K562 (cell line): Measurements from ENCODE around the gene SIRPA. TPM values are rescaled to one million over a fixed set of nuclear protein-coding genes. Genes with fewer than 3 reads are reported as not detected.

ENCODE experiments used
- ATAC-seq: fragments of 200-7000 bp; cut with Tn5 transposase; 3 replicates; pipeline ENCODE4 v1.9.1; 2020; ENCODE audit warnings: moderate library complexity
- BruUV-seq: library from RNA; stranded (reverse); fragments of 400-500 nt; replicated peaks from 2 replicates; lab custom pipeline; 2021; lab: Mats Ljungman, UMichigan
- CTCF ChIA-PET: fragments of 300-600 bp; formaldehyde crosslinking; extraction: SDS; loops from one replicate; lab custom pipeline; 2021; ENCODE audit warnings: low intra/inter-chr PET ratio; lab: Yijun Ruan, JAX
- POLR2A ChIA-PET: fragments of 300-600, 350-650 bp; sonication (Branson Sonifier 250); formaldehyde crosslinking; extraction: SDS; loops from one replicate; lab custom pipeline; 2021; ENCODE audit warnings: antibody characterized with exemption, inconsistent platforms; lab: Yijun Ruan, JAX
- DNase-seq, 4 experiments: peaks; one replicate each; pipeline versions ENCODE4 v3.0.0 to v3.0.0-alpha.2; 2011 to 2018; ENCODE audit warnings: low spot score in 3 of 4, mixed read lengths in 3 of 4; ENCODE audit errors: extremely low read depth in 1 of 4
- FAIRE-seq: peaks from 2 replicates; lab custom pipeline; 2011; peaks lifted over from hg19 to GRCh38; lab: Jason Lieb, UNC
- H2AFZ ChIP-seq: 2 replicates; pipeline ENCODE4 v1.6.0; 2011; ENCODE audit warnings: low read depth, low read length, control low read depth, inconsistent platforms
- H3K27ac ChIP-seq: fragments of 200-600 bp; 3 replicates; pipeline ENCODE4 v1.8.0; 2011; ENCODE audit warnings: low read depth, mild to moderate bottlenecking, control low read depth, inconsistent platforms, low read length, moderate library complexity, mixed read lengths; ENCODE audit errors: extremely low read depth
- H3K27me3 ChIP-seq, 2 experiments: fragments of 300-600 bp in 1 of 2; 2 replicates in 1 of 2; 3 replicates in 1 of 2; pipeline versions ENCODE4 v1.6.0 to v1.8.0; 2011; ENCODE audit warnings: inconsistent platforms in 2 of 2, low read length in 2 of 2, mild to moderate bottlenecking in 1 of 2, mixed read lengths in 1 of 2, moderate library complexity in 1 of 2; ENCODE audit not compliant: control insufficient read depth in 2 of 2, insufficient read depth in 2 of 2
- H3K36me3 ChIP-seq: fragments of 300-600 bp; 3 replicates; pipeline ENCODE4 v1.8.0; 2011; ENCODE audit warnings: mild to moderate bottlenecking, low read length, inconsistent platforms; ENCODE audit not compliant: control insufficient read depth, insufficient read depth
- H3K4me1 ChIP-seq, 2 experiments: fragments of 200-600 bp in 1 of 2; replicated peaks in 1 of 2; 2 replicates in 1 of 2; 3 replicates in 1 of 2; pipeline versions ENCODE4 v1.5.1 to v1.8.0; 2011; ENCODE audit warnings: inconsistent platforms in 2 of 2, low read length in 2 of 2, mild to moderate bottlenecking in 1 of 2, mixed read lengths in 1 of 2, moderate library complexity in 1 of 2; ENCODE audit not compliant: control insufficient read depth in 2 of 2, insufficient read depth in 2 of 2
- H3K4me2 ChIP-seq: 2 replicates; pipeline ENCODE4 v1.6.1; 2011; ENCODE audit warnings: low read length, control low read depth, inconsistent platforms, mixed read lengths; ENCODE audit not compliant: insufficient read depth
- H3K4me3 ChIP-seq: fragments of 200-600 bp; sonication (generic), shearing (Covaris generic); 2 replicates; pipeline ENCODE4 v1.5.1; 2016; ENCODE audit warnings: control low read depth, inconsistent platforms
- H3K79me2 ChIP-seq: fragments of 200-600 bp; 3 replicates; pipeline ENCODE4 v1.8.0; 2011; ENCODE audit warnings: low read length, inconsistent platforms; ENCODE audit not compliant: control insufficient read depth, insufficient read depth
- H3K9ac ChIP-seq, 2 experiments: 2 replicates each; pipeline versions ENCODE4 v1.6.0 to v1.6.1; 2011; ENCODE audit warnings: low read depth in 2 of 2, low read length in 2 of 2, control low read depth in 1 of 2, inconsistent platforms in 1 of 2, mild to moderate bottlenecking in 1 of 2, mixed read lengths in 1 of 2; ENCODE audit not compliant: insufficient read depth in 1 of 2
- H3K9me1 ChIP-seq: one replicate; pipeline ENCODE4 v1.6.0; 2011; ENCODE audit warnings: inconsistent platforms, mild to moderate bottlenecking, low read length, moderate library complexity; ENCODE audit not compliant: control insufficient read depth, insufficient read depth
- H3K9me3 ChIP-seq: replicated peaks from 2 replicates; pipeline ENCODE4 v1.5.1; 2011; ENCODE audit warnings: low read depth, low read length, inconsistent platforms; ENCODE audit not compliant: control insufficient read depth, insufficient read depth
- H4K20me1 ChIP-seq: replicated peaks from 2 replicates; pipeline ENCODE4 v1.6.1; 2011; ENCODE audit warnings: low read length, inconsistent platforms, mixed read lengths; ENCODE audit not compliant: control insufficient read depth, insufficient read depth
- EP400 ChIP-seq: fragments of 450-650 bp; IDR thresholded peaks from 2 replicates; pipeline ENCODE4 v1.6.1; 2017; ENCODE audit warnings: antibody characterized with exemption, mild to moderate bottlenecking, moderate library complexity
- HNRNPUL1 ChIP-seq: fragments of 200-400 bp; formaldehyde crosslinking; IDR thresholded peaks from 2 replicates; pipeline ENCODE4 v1.6.1; 2017; ENCODE audit warnings: low read length
- NR2C1 ChIP-seq, 2 experiments: fragments of 450-650 bp; IDR thresholded peaks; 2 replicates each; pipeline ENCODE4 v1.6.1; 2017; ENCODE audit warnings: mild to moderate bottlenecking in 2 of 2, antibody characterized with exemption in 1 of 2, inconsistent platforms in 1 of 2, missing compliant biosample characterization in 1 of 2, missing genetic modification characterization in 1 of 2
- POLR2B ChIP-seq: fragments of 450-650 bp; IDR thresholded peaks from 2 replicates; pipeline ENCODE4 v1.6.1; 2018; ENCODE audit warnings: low read depth; ENCODE audit not compliant: partially characterized antibody
- POLR2G ChIP-seq: fragments of 200-400 bp; formaldehyde crosslinking; IDR thresholded peaks from 2 replicates; pipeline ENCODE4 v1.6.1; 2017; ENCODE audit warnings: low read depth, mild to moderate bottlenecking, antibody characterized with exemption, low read length, moderate library complexity
- TAF1 ChIP-seq: IDR thresholded peaks from 2 replicates; pipeline ENCODE4 v1.6.1; 2011; ENCODE audit warnings: mild to moderate bottlenecking, low read length, moderate library complexity; ENCODE audit not compliant: insufficient read depth, control insufficient read depth, severe bottlenecking; ENCODE audit errors: extremely low read depth
- ZNF133 ChIP-seq: fragments of 250-450 bp; sonication (Bioruptor Pico); IDR thresholded peaks from 2 replicates; pipeline ENCODE4 v1.4.0; 2020; ENCODE audit warnings: mild to moderate bottlenecking
- ZNF384 ChIP-seq: IDR thresholded peaks from 2 replicates; pipeline ENCODE4 v1.6.1; 2012; ENCODE audit warnings: low read depth, low read length, improper control_type of control experiment
- ZNF696 ChIP-seq: fragments of 250-450 bp; sonication (Bioruptor Pico); conservative IDR thresholded peaks from 2 replicates; pipeline ENCODE4 v1.4.0; 2020; ENCODE audit warnings: mild to moderate bottlenecking, moderate library complexity
- ZNF766 ChIP-seq: fragments of 200-800 bp; sonication (Bioruptor generic); conservative IDR thresholded peaks from 2 replicates; pipeline ENCODE4 v1.6.1; 2016; ENCODE audit warnings: missing genetic modification characterization, missing compliant biosample characterization
- WGBS: fragments of 100-300 bp; shearing (Covaris generic); methylation state at CpG from one replicate; pipeline ENCODE4 v1.1.6; 2016; ENCODE audit warnings: low coverage, mixed read lengths; ENCODE audit not compliant: insufficient coverage; ENCODE audit errors: missing lambda C conversion rate; 5-methylcytosine and 5-hydroxymethylcytosine counted together
- in situ Hi-C: fragments of 300-500 bp; cut with MboI; formaldehyde crosslinking; loops from 4 replicates; pipeline ENCODE4 v1.15.0; 2018; ENCODE audit warnings: inconsistent platforms, mixed read lengths
- intact Hi-C: fragments of 100-400 bp; cut with micrococcal nuclease; formaldehyde crosslinking; loops from 2 replicates; pipeline ENCODE4 v1.14.2; 2022
- polyA plus RNA-seq, 8 experiments: library from polyadenylated mRNA; depleted of rRNA in 4 of 8; stranded (reverse) in 5 of 8; unstranded in 3 of 8; fragments of >200 nt; fragmentation: Nextera tagmentation in 2 of 8; fragmentation: Illumina TruSeq in 1 of 8; extraction: Ambion mirVana in 2 of 8; extraction: Trizol in 1 of 8; gene quantifications; 2 replicates each; pipeline versions ENCODE4 v1.2.1 to v1.2.3, GENCODE V29; 2011 to 2014; ENCODE audit warnings: inconsistent platforms in 1 of 8, missing spikeins in 1 of 8
- total RNA-seq, 7 experiments: library from RNA; depleted of rRNA in 6 of 7; stranded (reverse); fragments of >200 nt in 6 of 7; fragmentation: Illumina TruSeq in 2 of 7; extraction: Trizol in 2 of 7; gene quantifications; 2 replicates each; pipeline versions ENCODE4 v1.2.1 to v1.2.3, GENCODE V29; 2011 to 2021; ENCODE audit warnings: low replicate concordance in 1 of 7

The SIRPA gene
- total and polyA plus RNA-seq, 9 of the 15 experiments (the other 6 are each of a cell fraction or from before 2014, with no cell fraction given) = 0.01 to 0.40 (median 0.11) TPM; not detected in 2

- ChIA-PET CTCF (no interaction called here), POLR2A (interaction anchor here (0.7 kb wide), 1 partner anchor 242 kb away, joined by 3 read pairs; no protein-coding TSS in a partner anchor)
- 0% methylated on average over 4 of the region's 4 CpGs for WGBS
- no peak for TF ChIP-seq NR2C1 (IDR thresholded peaks at IDR 0.05)
- TF ChIP-seq NR2C1 (tag; IDR thresholded peaks at IDR 0.05) = no peak
- TF ChIP-seq POLR2B = no peak
- no peak for TF ChIP-seq TAF1
- H3K27me3 ChIP-seq = peaks cover 2 to 45% of the 10 kb centered on the region in 2 experiments; a peak in 3 of 5 replicates
- no peaks in the 10 kb centered on the region; the same call in 1 of the 2 replicates for H4K20me1 ChIP-seq
- no peak overlapping the region for H3K27ac ChIP-seq
- H2AFZ ChIP-seq = no peak overlapping the region
- H3K4me1 ChIP-seq = no peaks in the 10 kb centered on the region
- H3K9me3 ChIP-seq = no peaks in the 10 kb centered on the region
- no peak overlapping the region for H3K9ac ChIP-seq
- no peaks in the 10 kb centered on the region for H3K79me2 ChIP-seq
- no TSS peak for BruUV-seq
- intact Hi-C loops = no loop called here
- H3K9me1 ChIP-seq = no peaks in the 10 kb centered on the region
- no peak overlapping the region for H3K4me2 ChIP-seq
- no peaks in the 10 kb centered on the region for H3K36me3 ChIP-seq
- no peak for FAIRE-seq
- no peak overlapping the region for H3K4me3 ChIP-seq
- ATAC-seq = no peak
- in situ Hi-C loops = no loop called here
- DNase-seq = no peak
These were observed 44.0 kb downstream of the SIRPA start for GRCh38 chr20:1939270-1939595.

- in situ Hi-C loops = no loop called here
These were observed 45.4 kb downstream of the SIRPA start for GRCh38 chr20:1940581-1940980.

More at GRCh38 chr20:1940581-1940980, 45.4 kb downstream of the SIRPA start:
- Histone ChIP-seq H3K9me3 (no peaks in the 10 kb centered on the region), H3K9ac (no peak overlapping the region), H2AFZ (no peak overlapping the region), H4K20me1 (no peaks in the 10 kb centered on the region; the same call in 1 of the 2 replicates), H3K4me3 (no peak overlapping the region), H3K4me1 (no peaks in the 10 kb centered on the region), H3K9me1 (no peaks in the 10 kb centered on the region), H3K36me3 (no peaks in the 10 kb centered on the region), H3K79me2 (no peaks in the 10 kb centered on the region), H3K27ac (no peak overlapping the region), H3K4me2 (no peak overlapping the region), H3K27me3 (peaks cover 2 to 49% of the 10 kb centered on the region in 2 experiments; a peak in 3 of 5 replicates)
- DNase-seq = no peak
- intact Hi-C loops = no loop called here
- 0% methylated on average over 5 of the region's 5 CpGs for WGBS
- ATAC-seq = no peak
- FAIRE-seq = no peak
- ChIA-PET CTCF (no interaction called here), POLR2A (no interaction called here)
- TF ChIP-seq ZNF384 = no peak
- TF ChIP-seq ZNF133 (CRISPR knock-in tag) = no peak
- TF ChIP-seq ZNF696 (CRISPR knock-in tag) = no peak
- TF ChIP-seq EP400 = no peak
- no peak for TF ChIP-seq POLR2G
- TF ChIP-seq ZNF766 (CRISPR knock-in tag) = no peak
- TF ChIP-seq HNRNPUL1 = no peak
- BruUV-seq = no TSS peak
